K562 (cell line): ENCODE measurements around the gene HS3ST3B1. TPM values are rescaled to one million over a fixed set of nuclear protein-coding genes. Genes with fewer than 3 reads are reported as not detected.

Source experiments
- ATAC-seq: fragments of 200-7000 bp; cut with Tn5 transposase; 3 replicates; pipeline ENCODE4 v1.9.1; 2020; ENCODE audit warnings: moderate library complexity
- BruUV-seq: library from RNA; stranded (reverse); fragments of 400-500 nt; replicated peaks from 2 replicates; lab custom pipeline; 2021; lab: Mats Ljungman, UMichigan
- CTCF ChIA-PET: fragments of 300-600 bp; formaldehyde crosslinking; extraction: SDS; loops from one replicate; lab custom pipeline; 2021; ENCODE audit warnings: low intra/inter-chr PET ratio; lab: Yijun Ruan, JAX
- POLR2A ChIA-PET: fragments of 300-600, 350-650 bp; sonication (Branson Sonifier 250); formaldehyde crosslinking; extraction: SDS; loops from one replicate; lab custom pipeline; 2021; ENCODE audit warnings: antibody characterized with exemption, inconsistent platforms; lab: Yijun Ruan, JAX
- DNase-seq, 4 experiments: peaks; one replicate each; pipeline versions ENCODE4 v3.0.0 to v3.0.0-alpha.2; 2011 to 2018; ENCODE audit warnings: low spot score in 3 of 4, mixed read lengths in 3 of 4; ENCODE audit errors: extremely low read depth in 1 of 4
- FAIRE-seq: peaks from 2 replicates; lab custom pipeline; 2011; peaks lifted over from hg19 to GRCh38; lab: Jason Lieb, UNC
- H2AFZ ChIP-seq: 2 replicates; pipeline ENCODE4 v1.6.0; 2011; ENCODE audit warnings: low read depth, low read length, control low read depth, inconsistent platforms
- H3K27ac ChIP-seq: fragments of 200-600 bp; 3 replicates; pipeline ENCODE4 v1.8.0; 2011; ENCODE audit warnings: low read depth, mild to moderate bottlenecking, control low read depth, inconsistent platforms, low read length, moderate library complexity, mixed read lengths; ENCODE audit errors: extremely low read depth
- H3K27me3 ChIP-seq, 2 experiments: fragments of 300-600 bp in 1 of 2; 2 replicates in 1 of 2; 3 replicates in 1 of 2; pipeline versions ENCODE4 v1.6.0 to v1.8.0; 2011; ENCODE audit warnings: inconsistent platforms in 2 of 2, low read length in 2 of 2, mild to moderate bottlenecking in 1 of 2, mixed read lengths in 1 of 2, moderate library complexity in 1 of 2; ENCODE audit not compliant: control insufficient read depth in 2 of 2, insufficient read depth in 2 of 2
- H3K36me3 ChIP-seq: fragments of 300-600 bp; 3 replicates; pipeline ENCODE4 v1.8.0; 2011; ENCODE audit warnings: mild to moderate bottlenecking, low read length, inconsistent platforms; ENCODE audit not compliant: control insufficient read depth, insufficient read depth
- H3K4me1 ChIP-seq, 2 experiments: fragments of 200-600 bp in 1 of 2; replicated peaks in 1 of 2; 2 replicates in 1 of 2; 3 replicates in 1 of 2; pipeline versions ENCODE4 v1.5.1 to v1.8.0; 2011; ENCODE audit warnings: inconsistent platforms in 2 of 2, low read length in 2 of 2, mild to moderate bottlenecking in 1 of 2, mixed read lengths in 1 of 2, moderate library complexity in 1 of 2; ENCODE audit not compliant: control insufficient read depth in 2 of 2, insufficient read depth in 2 of 2
- H3K4me2 ChIP-seq: 2 replicates; pipeline ENCODE4 v1.6.1; 2011; ENCODE audit warnings: low read length, control low read depth, inconsistent platforms, mixed read lengths; ENCODE audit not compliant: insufficient read depth
- H3K4me3 ChIP-seq: fragments of 200-600 bp; sonication (generic), shearing (Covaris generic); 2 replicates; pipeline ENCODE4 v1.5.1; 2016; ENCODE audit warnings: control low read depth, inconsistent platforms
- H3K79me2 ChIP-seq: fragments of 200-600 bp; 3 replicates; pipeline ENCODE4 v1.8.0; 2011; ENCODE audit warnings: low read length, inconsistent platforms; ENCODE audit not compliant: control insufficient read depth, insufficient read depth
- H3K9ac ChIP-seq, 2 experiments: 2 replicates each; pipeline versions ENCODE4 v1.6.0 to v1.6.1; 2011; ENCODE audit warnings: low read depth in 2 of 2, low read length in 2 of 2, control low read depth in 1 of 2, inconsistent platforms in 1 of 2, mild to moderate bottlenecking in 1 of 2, mixed read lengths in 1 of 2; ENCODE audit not compliant: insufficient read depth in 1 of 2
- H3K9me1 ChIP-seq: one replicate; pipeline ENCODE4 v1.6.0; 2011; ENCODE audit warnings: inconsistent platforms, mild to moderate bottlenecking, low read length, moderate library complexity; ENCODE audit not compliant: control insufficient read depth, insufficient read depth
- H3K9me3 ChIP-seq: replicated peaks from 2 replicates; pipeline ENCODE4 v1.5.1; 2011; ENCODE audit warnings: low read depth, low read length, inconsistent platforms; ENCODE audit not compliant: control insufficient read depth, insufficient read depth
- H4K20me1 ChIP-seq: replicated peaks from 2 replicates; pipeline ENCODE4 v1.6.1; 2011; ENCODE audit warnings: low read length, inconsistent platforms, mixed read lengths; ENCODE audit not compliant: control insufficient read depth, insufficient read depth
- CHD4 ChIP-seq: fragments of 200-600 bp; sonication (generic); IDR thresholded peaks from 3 replicates; pipeline ENCODE4 v1.6.1; 2012; ENCODE audit warnings: low read depth, mild to moderate bottlenecking, mixed read lengths, low read length, inconsistent platforms; ENCODE audit not compliant: insufficient read depth, insufficient replicate concordance, poor library complexity, severe bottlenecking
- TRIM28 ChIP-seq: fragments of 450-650 bp; IDR thresholded peaks from 2 replicates; pipeline ENCODE4 v1.6.1; 2017
- WGBS: fragments of 100-300 bp; shearing (Covaris generic); methylation state at CpG from one replicate; pipeline ENCODE4 v1.1.6; 2016; ENCODE audit warnings: low coverage, mixed read lengths; ENCODE audit not compliant: insufficient coverage; ENCODE audit errors: missing lambda C conversion rate; 5-methylcytosine and 5-hydroxymethylcytosine counted together
- in situ Hi-C: fragments of 300-500 bp; cut with MboI; formaldehyde crosslinking; loops from 4 replicates; pipeline ENCODE4 v1.15.0; 2018; ENCODE audit warnings: inconsistent platforms, mixed read lengths
- intact Hi-C: fragments of 100-400 bp; cut with micrococcal nuclease; formaldehyde crosslinking; loops from 2 replicates; pipeline ENCODE4 v1.14.2; 2022
- polyA plus RNA-seq, 8 experiments: library from polyadenylated mRNA; depleted of rRNA in 4 of 8; stranded (reverse) in 5 of 8; unstranded in 3 of 8; fragments of >200 nt; fragmentation: Nextera tagmentation in 2 of 8; fragmentation: Illumina TruSeq in 1 of 8; extraction: Ambion mirVana in 2 of 8; extraction: Trizol in 1 of 8; gene quantifications; 2 replicates each; pipeline versions ENCODE4 v1.2.1 to v1.2.3, GENCODE V29; 2011 to 2014; ENCODE audit warnings: inconsistent platforms in 1 of 8, missing spikeins in 1 of 8
- total RNA-seq, 7 experiments: library from RNA; depleted of rRNA in 6 of 7; stranded (reverse); fragments of >200 nt in 6 of 7; fragmentation: Illumina TruSeq in 2 of 7; extraction: Trizol in 2 of 7; gene quantifications; 2 replicates each; pipeline versions ENCODE4 v1.2.1 to v1.2.3, GENCODE V29; 2011 to 2021; ENCODE audit warnings: low replicate concordance in 1 of 7

Gene HS3ST3B1
- total and polyA plus RNA-seq, 9 of the 15 experiments (the other 6 are each of a cell fraction or from before 2014, with no cell fraction given) = 1.9 to 12.9 (median 3.7) TPM

- no peak for TF ChIP-seq TRIM28
Observed at GRCh38 chr17:14340857-14341754, 40.2 kb downstream of the HS3ST3B1 start (continued).

- CTCF ChIA-PET = no interaction called here
Observed at GRCh38 chr17:14341866-14342265, 41.0 kb downstream of the HS3ST3B1 start.

More at GRCh38 chr17:14341866-14342265, 41.0 kb downstream of the HS3ST3B1 start:
- BruUV-seq = no TSS peak
- no peak for TF ChIP-seq CHD4
- no peak for DNase-seq
- ATAC-seq = no peak
- Histone ChIP-seq H3K4me1 (peaks cover 5 to 9% of the 10 kb centered on the region in 2 experiments; a peak in 4 of 5 replicates), H3K9ac (no peak overlapping the region), H2AFZ (no peak overlapping the region), H3K4me3 (no peak overlapping the region), H3K9me3 (no peaks in the 10 kb centered on the region), H3K27me3 (no peaks in the 10 kb centered on the region), H4K20me1 (no peaks in the 10 kb centered on the region), H3K27ac (no peak overlapping the region), H3K79me2 (peaks cover 4% of the 10 kb centered on the region; the same call in 1 of the 3 replicates), H3K9me1 (no peaks in the 10 kb centered on the region), H3K36me3 (peaks cover 4% of the 10 kb centered on the region; the same call in 1 of the 3 replicates), H3K4me2 (no peak overlapping the region)
- WGBS = 79% methylated on average over 5 of the region's 5 CpGs
- POLR2A ChIA-PET = interaction anchor here (1.1 kb wide), 1 partner anchor 12 kb away, joined by 3 read pairs; no protein-coding TSS in a partner anchor
- in situ Hi-C loops = no loop called here
- intact Hi-C loops = no loop called here
- FAIRE-seq = no peak
